Psoas muscle (tissue), 8 donors: ENCODE measurements around the gene NPPA. TPM values are rescaled to one million over a fixed set of nuclear protein-coding genes. Genes with fewer than 3 reads are reported as not detected.

Source experiments
- ATAC-seq, 4 donors: fragments of 200-7000 bp; cut with Tn5 transposase; one replicate each; pipeline ENCODE4 v1.9.1; 2020; ENCODE audit warnings: moderate library complexity in 3 of 4, mild to moderate bottlenecking in 2 of 4
- DNase-seq, 2 donors: peaks; one replicate each; pipeline ENCODE4 v3.0.0-alpha.2; 2020
- H3K27ac ChIP-seq: fragments of 200-600 bp; one replicate; pipeline ENCODE4 v1.8.0; 2022
- H3K27me3 ChIP-seq, 3 donors: fragments of 200-600 bp in 1 of 3; one replicate each; pipeline versions ENCODE4 v1.6.1 to v1.8.0; 2013 to 2022; ENCODE audit warnings: low read length in 2 of 3, mild to moderate bottlenecking in 2 of 3, moderate library complexity in 1 of 3; ENCODE audit not compliant: insufficient read depth in 3 of 3
- H3K36me3 ChIP-seq, 2 donors: fragments of 200-600 bp in 1 of 2; one replicate each; pipeline versions ENCODE4 v1.6.1 to v1.8.0; 2013 to 2022; ENCODE audit warnings: low read depth in 1 of 2, mild to moderate bottlenecking in 1 of 2, moderate library complexity in 1 of 2; ENCODE audit not compliant: insufficient read depth in 1 of 2
- H3K4me1 ChIP-seq: fragments of 200-600 bp; one replicate; pipeline ENCODE4 v1.8.0; 2022
- H3K4me3 ChIP-seq: fragments of 200-600 bp; one replicate; pipeline ENCODE4 v1.8.0; 2022; ENCODE audit warnings: mild to moderate bottlenecking
- H3K9me3 ChIP-seq: fragments of 200-600 bp; one replicate; pipeline ENCODE4 v1.8.0; 2022
- CTCF ChIP-seq: fragments of 200-600 bp; IDR thresholded peaks from one replicate; pipeline ENCODE4 v1.8.0; 2022; ENCODE audit warnings: antibody characterized with exemption
- WGBS, 3 donors: extraction: QIAGEN DNeasy Blood & Tissue Kit; methylation state at CpG; one replicate each; pipeline versions ENCODE4 v1.1.6 to v1.1.7; 2013; 5-methylcytosine and 5-hydroxymethylcytosine counted together
- intact Hi-C, 2 donors: fragments of 100-400 bp; cut with DNase I; formaldehyde crosslinking; loops; one replicate each; pipeline versions ENCODE4 v1.11.0 to v1.14.2; 2022
- polyA plus RNA-seq, 3 donors: library from polyadenylated mRNA; stranded (reverse); fragments of 200-250 nt; gene quantifications; one replicate each; pipeline ENCODE4 v1.2.3, GENCODE V29; 2013
- total RNA-seq, 4 donors: library from RNA; stranded (reverse); fragmentation: NEBNext Ultra II Directional in 2 of 4; extraction: Animal tissue kit (Norgen Biotek cat#: 25700) in 2 of 4; gene quantifications; one replicate each; pipeline versions ENCODE4 v1.2.1 to v1.2.4, GENCODE V29; 2021 to 2023
- donor health status: healthy with polysubstance abuse.
- donor health status: DM: no; HTN: no; CAD: no; lungs with moderate emphysema.
- donor health status: Bipolar disorder and iron deficiency.
- donor health status: healthy.
- donor health status: DM: yes; HTN: yes; CAD: no.
- donor health status: DM: no; HTN: no; CAD: no.
- donor health status: DM: no; HTN: no; CAD: no.
- donor health status: DM: yes; HTN: yes; CAD: no.

The NPPA gene
- total and polyA plus RNA-seq, 7 donors: 0.08 to 3.6 (median 0.54) TPM

- ATAC-seq (no peak), DNase-seq (no peak)
- WGBS, 3 donors: 50 to 62% (median 60%) methylated on average over 7 of the region's 7 CpGs
- Histone ChIP-seq H3K27ac (no peak overlapping the region), H3K4me1 (peaks cover 15% of the 10 kb centered on the region), H3K36me3 (no peaks in the 10 kb centered on the region), H3K4me3 (no peak overlapping the region), H3K9me3 (no peaks in the 10 kb centered on the region), H3K27me3 (no peaks in the 10 kb centered on the region)
- intact Hi-C loops: no loop called here
- TF ChIP-seq CTCF: no peak
Measured at GRCh38 chr1:11872545-11872944, 25.0 kb upstream of the NPPA start.

GRCh38 chr1:11869650-11870207 is 22.1 kb upstream of the NPPA start:
- no peak for DNase-seq
- no peak overlapping the region for H3K27ac ChIP-seq
- peaks cover 11% of the 10 kb centered on the region for H3K4me1 ChIP-seq
- H3K27me3 ChIP-seq: no peaks in the 10 kb centered on the region
- H3K36me3 ChIP-seq: no peaks in the 10 kb centered on the region
- no peak for ATAC-seq
- intact Hi-C loops: no loop called here
- WGBS, 3 donors: 74 to 86% (median 86%) methylated on average over 5 of the region's 5 CpGs
- no peak overlapping the region for H3K4me3 ChIP-seq
- no peak for TF ChIP-seq CTCF
- H3K9me3 ChIP-seq: no peaks in the 10 kb centered on the region

DNA sequence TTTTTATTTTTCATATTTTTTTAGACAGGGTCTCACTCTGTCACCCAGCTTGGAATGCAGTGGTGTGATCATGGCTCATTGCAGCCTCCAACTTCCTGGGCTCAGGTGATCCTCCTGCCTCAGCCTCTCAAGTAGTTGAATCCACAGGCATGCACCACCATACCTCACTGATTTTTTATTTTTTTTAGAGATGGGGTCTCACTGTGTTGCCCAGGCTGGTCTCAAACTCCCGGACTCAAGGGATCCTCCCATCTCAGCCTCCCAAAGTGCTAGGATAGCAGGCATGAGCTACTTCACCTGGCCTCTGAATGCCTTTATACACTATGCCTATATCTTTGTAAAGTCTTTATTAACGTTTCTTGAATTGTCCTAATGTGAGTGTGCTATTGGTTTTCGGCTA is 21.5 kb upstream of the NPPA start:
- Histone ChIP-seq H3K27ac (no peak overlapping the region), H3K36me3 (no peaks in the 10 kb centered on the region), H3K9me3 (no peaks in the 10 kb centered on the region), H3K4me3 (no peak overlapping the region), H3K27me3 (no peaks in the 10 kb centered on the region), H3K4me1 (peaks cover 5% of the 10 kb centered on the region)
- DNase-seq (no peak), ATAC-seq (no peak)
- WGBS, 3 donors: 86 to 89% (median 88%) methylated on average over 3 of the region's 3 CpGs
- no peak for TF ChIP-seq CTCF
- intact Hi-C loops: no loop called here

DNA sequence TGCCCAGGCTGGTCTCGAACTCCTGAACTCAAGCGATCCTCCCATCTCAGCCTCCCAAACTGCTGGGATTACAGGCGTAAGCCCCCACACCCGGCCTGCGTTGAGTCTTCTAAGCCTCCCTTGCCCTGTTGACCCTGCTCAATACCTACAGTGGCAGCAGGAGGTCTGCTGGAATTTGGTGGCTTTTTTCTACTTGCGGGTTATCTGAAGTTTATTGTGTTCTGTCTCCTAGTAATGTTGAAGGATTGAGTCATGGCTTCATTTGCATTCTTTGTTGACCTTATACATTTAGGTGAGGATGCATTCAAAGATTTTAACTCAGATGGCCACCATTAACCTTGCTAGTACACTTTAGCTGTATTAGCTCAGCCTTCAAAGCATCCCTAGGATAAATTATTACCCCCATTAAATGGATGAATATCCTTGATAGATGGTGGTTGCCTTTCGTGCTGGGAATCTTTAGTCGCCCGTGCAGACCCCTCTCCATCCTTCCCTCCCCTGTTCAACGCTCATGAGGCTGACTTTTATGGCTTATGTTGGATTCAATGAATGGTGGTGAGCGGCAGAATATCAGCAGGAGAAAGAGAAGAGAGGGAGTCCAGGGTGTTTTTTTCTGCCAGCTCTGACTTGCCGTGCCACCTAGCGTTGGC is 20.9 kb upstream of the NPPA start:
- ATAC-seq: no peak
- Histone ChIP-seq H3K27me3 (no peaks in the 10 kb centered on the region), H3K4me1 (no peaks in the 10 kb centered on the region), H3K9me3 (no peaks in the 10 kb centered on the region), H3K4me3 (no peak overlapping the region), H3K27ac (no peak overlapping the region), H3K36me3 (no peaks in the 10 kb centered on the region)
- no peak for DNase-seq
- intact Hi-C loops: no loop called here
- WGBS, 3 donors: 72 to 75% (median 73%) methylated on average over 13 of the region's 13 CpGs
- no peak for TF ChIP-seq CTCF

DNA sequence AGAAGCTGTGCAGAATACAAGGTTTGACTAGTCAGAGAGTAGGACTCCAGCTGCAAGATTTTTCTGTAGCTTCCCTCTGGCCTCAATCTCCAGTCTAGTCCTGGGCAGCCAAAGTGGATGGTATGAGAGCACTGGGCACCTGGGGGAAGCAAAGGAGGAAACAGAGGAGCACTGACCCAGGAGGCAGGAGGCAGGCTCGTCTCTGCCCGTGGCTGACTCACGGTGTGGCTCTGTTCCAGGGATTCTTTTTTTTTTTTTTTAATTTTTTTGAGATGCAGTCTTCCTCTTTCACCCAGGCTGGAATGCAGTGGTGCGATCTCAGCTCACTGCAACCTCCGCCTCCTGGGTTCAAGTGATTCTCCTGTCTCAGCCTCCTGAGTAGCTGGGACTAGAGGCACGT is 15.3 kb upstream of the NPPA start:
- H3K4me3 ChIP-seq: no peak overlapping the region
- H3K27ac ChIP-seq: no peak overlapping the region
- WGBS, 3 donors: 34 to 38% (median 36%) methylated on average over 6 of the region's 6 CpGs
- no peak for TF ChIP-seq CTCF
- H3K27me3 ChIP-seq: peaks cover 0 to 33% (median 7%) of the 10 kb centered on the region in 3 donors
- no peaks in the 10 kb centered on the region for H3K4me1 ChIP-seq
- H3K36me3 ChIP-seq: no peaks in the 10 kb centered on the region
- DNase-seq (no peak), ATAC-seq (no peak)
- intact Hi-C loops: no loop called here
- no peaks in the 10 kb centered on the region for H3K9me3 ChIP-seq
